ENCODE results near the gene CLDN19.

Gene CLDN19

GRCh38 chr1:42686418-42686817, 53.6 kb downstream of the CLDN19 start:
- peak overlapping the region; percentile 98 for H3K4me3 ChIP-seq (ENCODE audit: low read depth, low read length)

GRCh38 chr1:42684139-42684538, 55.9 kb downstream of the CLDN19 start:
- peak; percentile 76 for DNase-seq (ENCODE audit: low read depth)
- no peak for TF ChIP-seq MYC (IDR thresholded peaks at IDR 0.05; ENCODE audit: low read depth, low read length)
- TF ChIP-seq MAX (IDR thresholded peaks at IDR 0.05; ENCODE audit: low read depth, low read length): no peak
- H3K4me3 ChIP-seq (ENCODE audit: low read depth, low read length): peak overlapping the region; percentile 98

More at GRCh38 chr1:42686418-42686817, 53.6 kb downstream of the CLDN19 start:
- no peak for DNase-seq (ENCODE audit: low read depth)
- TF ChIP-seq MYC (IDR thresholded peaks at IDR 0.05; ENCODE audit: low read depth, low read length) (no peak), CTCF (IDR thresholded peaks at IDR 0.05; ENCODE audit: low read depth, low read length) (no peak), MAX (IDR thresholded peaks at IDR 0.05; ENCODE audit: low read depth, low read length) (no peak), POLR2A (IDR thresholded peaks at IDR 0.05; ENCODE audit: extremely low read depth, insufficient read length) (no peak)

Measured in NB4 (cell line).